Astrocyte of the hippocampus (primary cell): ENCODE results near the gene DCDC1.

Experiments
- DNase-seq: peaks from one replicate; pipeline ENCODE4 v3.0.0; 2011; ENCODE audit warnings: low read depth, low spot score

Gene DCDC1

GRCh38 chr11:30914143-30914762 is 455.3 kb downstream of the DCDC1 start:
- peak; percentile 84 for DNase-seq

DNA sequence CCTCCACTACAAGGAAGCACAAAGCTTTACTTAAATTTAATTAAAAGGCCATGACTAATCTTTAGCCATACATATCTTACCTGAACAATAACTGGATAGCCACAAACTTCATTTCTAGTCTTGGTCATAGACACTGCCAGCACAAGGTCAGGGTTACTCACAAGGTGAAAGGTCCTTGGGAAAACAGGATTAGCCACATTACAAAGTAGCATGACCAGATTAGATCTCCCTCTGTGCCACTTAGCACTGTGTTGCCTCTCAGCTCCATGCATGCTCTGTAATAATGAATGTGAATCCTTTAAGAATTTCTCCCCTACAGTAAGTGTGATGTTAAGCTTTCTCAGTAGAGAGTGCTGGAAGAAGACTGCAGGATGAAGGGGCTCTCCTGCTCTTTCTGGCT is 458.3 kb downstream of the DCDC1 start:
- no peak for DNase-seq

DNA sequence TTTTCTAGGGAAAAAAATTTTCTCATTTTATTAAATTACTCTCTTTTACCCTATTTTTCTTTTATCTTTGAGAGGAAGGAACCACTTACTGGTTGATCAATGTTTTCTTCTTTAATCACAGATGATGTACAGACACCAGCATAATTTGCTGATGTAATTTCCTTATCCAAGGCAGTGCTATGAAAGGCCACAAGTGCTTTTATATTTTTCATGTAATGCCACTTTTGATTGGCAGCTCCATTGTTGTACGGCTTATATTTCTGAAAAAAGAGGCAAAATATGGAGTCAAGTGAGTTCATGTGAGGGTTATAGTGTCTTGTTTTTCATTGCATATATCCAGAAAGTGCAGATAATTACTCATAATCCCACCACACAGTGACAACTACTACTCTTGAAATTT is 460.7 kb downstream of the DCDC1 start:
- DNase-seq, result no peak

DNA sequence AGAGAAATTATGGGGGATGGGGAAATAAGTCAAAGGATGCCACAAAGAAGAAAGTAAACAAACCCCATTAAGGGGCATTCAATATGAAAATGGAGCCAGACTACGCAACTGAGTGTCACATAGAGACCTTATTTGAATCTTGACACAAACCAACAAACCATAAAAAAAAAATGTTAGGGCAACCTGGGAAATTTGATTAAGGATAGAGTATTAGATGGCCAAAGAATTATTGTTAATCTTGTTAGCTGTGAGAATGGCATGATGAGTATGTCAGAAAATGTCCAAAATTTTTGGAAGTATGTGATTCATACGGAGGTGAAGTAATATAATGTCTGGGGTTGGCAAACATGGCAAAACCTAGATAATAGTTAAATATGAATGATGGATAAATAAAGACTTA is 461.3 kb downstream of the DCDC1 start:
- no peak for DNase-seq

DNA sequence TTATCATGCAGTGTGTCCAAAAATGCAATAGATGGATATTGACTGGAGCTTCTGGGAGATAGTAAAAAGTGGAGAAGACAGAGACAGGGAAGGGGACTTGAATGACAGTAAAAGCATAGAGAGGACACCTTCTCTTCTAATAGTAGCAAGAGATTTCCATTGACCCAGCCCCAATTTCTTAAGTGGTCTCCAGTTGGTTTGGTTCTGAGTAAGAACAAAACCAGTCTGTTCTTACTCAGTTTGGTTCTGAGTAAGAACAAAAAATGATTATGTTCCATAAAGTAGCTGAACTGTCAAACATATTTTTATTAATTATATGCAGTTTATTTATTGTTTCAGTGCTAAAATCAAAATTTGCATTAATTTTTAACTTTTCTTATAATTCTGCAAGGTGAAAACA is 466.6 kb downstream of the DCDC1 start:
- no peak for DNase-seq

DNA sequence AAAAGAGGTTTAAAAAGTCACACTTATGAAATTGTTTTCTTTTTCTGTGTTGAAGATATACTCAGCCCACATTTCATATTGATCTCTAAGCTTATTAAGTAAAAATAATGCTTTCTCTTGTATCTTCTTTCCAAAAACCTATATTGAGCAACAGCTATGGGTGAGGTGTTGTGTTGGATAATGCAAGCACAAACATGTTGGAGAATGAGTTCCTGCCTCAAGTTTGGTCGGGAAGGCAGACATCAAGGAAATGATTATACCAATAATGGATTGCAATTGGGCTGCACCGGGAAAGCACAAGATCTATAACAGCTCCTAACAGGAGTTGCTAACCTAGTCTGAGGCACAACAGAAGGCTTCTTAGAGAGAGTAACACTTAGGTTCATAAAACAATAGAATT is 474.5 kb downstream of the DCDC1 start:
- no peak for DNase-seq

GRCh38 chr11:30893318-30893717 is 476.2 kb downstream of the DCDC1 start:
- no peak for DNase-seq

- DNase-seq, result peak; percentile 72
These were observed 480.3 kb downstream of the DCDC1 start for GRCh38 chr11:30889143-30889794.

DNA sequence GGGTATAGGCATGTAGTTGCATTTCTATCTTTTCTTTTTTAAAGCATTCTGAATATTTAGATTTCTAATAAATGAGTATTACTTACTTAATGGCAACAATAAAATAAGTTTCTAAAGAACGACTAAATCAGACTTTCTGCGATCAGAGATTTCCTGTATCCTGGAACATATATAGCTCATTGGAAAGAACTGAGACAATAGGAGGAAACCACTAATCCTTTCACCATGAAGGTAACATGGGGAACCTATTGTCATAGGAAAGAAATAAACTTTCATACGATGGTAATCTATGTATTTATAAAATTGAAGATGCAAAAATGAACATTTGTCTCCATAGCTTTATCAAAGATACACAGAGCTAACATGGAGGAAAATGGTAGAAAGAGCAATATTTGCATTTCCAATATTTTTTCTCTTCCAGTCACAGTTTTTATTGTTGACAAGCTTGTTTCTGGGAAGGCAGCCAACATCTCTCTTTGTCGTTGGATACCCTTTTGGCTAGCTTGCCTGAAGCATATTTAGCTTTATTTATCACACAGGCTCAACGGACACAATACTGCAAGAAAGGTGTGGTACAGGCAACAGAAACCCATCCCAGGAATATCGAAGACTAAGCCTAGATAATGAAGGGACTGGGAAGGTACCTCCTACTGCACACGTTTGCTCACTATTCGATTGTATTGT is 490.1 kb downstream of the DCDC1 start:
- DNase-seq, result peak; percentile 73

GRCh38 chr11:30878400-30878799 is 491.1 kb downstream of the DCDC1 start:
- DNase-seq, result no peak

DNA sequence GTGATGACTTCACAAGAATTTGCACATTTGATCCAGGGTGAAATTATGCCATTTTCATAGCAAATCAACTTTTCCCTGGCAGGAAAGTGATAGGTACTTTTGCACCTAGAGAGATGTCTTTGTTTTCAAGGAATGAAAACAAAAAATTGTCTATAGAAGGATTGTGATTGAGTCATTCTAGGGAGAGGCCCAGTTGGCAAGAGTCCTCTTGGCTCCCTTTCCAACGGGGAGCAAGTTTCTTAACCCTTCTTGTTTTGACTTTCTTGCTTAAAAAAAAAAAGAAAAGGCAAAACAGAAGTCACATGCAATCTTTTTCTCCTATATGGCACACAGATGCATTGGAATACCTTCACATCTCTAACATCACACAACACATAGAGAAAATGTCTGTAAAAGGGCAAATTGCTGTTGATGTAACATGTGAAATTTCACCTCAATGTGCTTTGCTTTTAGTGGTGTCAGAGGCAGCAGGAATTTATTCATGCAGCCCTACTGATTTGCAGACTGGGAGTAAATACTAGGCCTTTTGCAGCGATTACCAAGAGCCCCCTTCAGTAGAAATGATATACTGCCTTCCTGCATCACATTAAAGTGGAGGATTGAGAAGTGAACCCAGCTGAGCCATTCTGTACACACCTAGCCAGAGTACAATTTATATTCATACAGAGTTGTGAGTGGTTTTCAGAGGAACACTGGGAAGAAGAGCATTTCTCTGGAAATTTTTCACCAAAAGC is 492.7 kb downstream of the DCDC1 start:
- DNase-seq, result peak; percentile 43

DNA sequence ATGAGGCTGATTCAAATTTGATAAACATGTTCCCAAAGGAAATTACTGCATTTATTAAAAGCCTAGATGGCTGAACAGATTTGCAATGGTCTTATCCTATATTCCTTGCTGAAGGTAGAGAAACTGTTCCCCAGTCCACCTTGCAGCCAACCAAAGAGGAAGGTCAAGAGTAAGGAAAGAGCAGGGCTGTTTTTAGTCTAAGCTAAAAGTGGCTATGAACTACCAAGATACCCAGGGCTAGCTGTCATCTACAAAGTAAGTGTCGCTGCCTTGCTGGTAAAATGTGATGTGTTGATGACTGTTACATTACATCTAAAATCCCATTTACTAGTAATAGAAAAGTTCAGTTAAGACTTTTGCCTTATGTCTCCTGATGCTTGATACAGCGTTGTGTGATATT is 493.3 kb downstream of the DCDC1 start:
- no peak for DNase-seq

DNA sequence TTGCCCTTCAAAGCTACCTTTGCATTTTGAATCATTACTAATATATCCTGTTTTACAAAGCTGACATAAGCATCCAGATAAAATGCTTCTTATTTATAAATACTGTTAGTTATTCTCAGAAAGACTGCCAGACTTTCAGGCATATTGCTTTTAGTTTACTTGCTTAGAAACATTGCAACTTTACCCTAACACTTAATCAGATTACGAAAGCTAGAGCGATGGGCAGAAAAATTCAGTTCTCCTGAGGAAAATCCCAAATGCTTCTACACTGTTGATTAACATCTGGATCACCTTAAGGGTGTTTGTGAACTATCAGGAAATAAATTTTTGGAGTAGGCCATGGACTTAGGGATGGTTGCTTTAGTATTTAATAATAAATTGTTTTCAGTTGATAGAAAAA is 493.7 kb downstream of the DCDC1 start:
- DNase-seq, result no peak

- no peak for DNase-seq
These were observed 495.5 kb downstream of the DCDC1 start for GRCh38 chr11:30873924-30874610.

DNA sequence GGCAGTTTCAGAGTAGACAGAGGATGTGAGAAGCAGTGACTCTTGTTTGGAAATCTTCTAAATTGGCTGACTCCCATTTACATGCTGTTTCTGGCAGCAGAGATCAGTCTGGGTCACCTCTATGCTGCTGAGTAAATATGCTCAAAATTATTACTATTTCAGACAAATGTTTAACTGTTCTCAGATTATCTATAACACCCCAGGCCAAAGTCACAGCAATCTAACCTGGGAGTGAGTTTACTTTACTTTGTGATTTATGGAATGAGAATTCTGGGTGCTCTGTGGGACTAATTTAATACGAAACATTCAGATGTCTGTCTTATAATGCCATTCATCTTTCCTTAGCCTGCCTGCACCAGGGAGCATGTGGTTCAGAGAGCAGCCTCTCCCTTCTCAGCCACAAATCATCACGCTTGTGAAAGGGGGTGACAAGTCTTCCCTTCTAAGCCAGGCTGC is 500.9 kb downstream of the DCDC1 start:
- DNase-seq, result no peak

GRCh38 chr11:30863209-30863608 is 506.3 kb downstream of the DCDC1 start:
- DNase-seq, result no peak

DNA sequence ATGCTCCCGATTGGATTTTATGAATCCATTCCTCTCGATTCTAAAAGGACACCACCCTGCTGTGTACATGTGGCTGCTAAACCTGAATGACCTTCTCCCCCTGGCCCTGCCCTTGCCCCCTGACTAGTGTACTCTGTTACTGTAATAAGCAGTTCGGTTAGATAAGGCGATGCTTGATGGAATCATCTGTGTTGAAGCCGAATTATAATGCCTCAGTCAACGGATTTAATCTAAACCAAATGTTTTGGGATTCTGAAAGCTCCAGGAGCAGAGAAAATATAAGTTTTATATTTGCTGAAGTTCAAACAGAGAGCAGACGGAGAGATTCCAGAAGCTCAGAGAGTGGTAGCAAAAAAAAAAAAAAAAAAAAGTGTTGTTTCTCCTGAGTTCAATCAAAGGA is 508.0 kb downstream of the DCDC1 start:
- no peak for DNase-seq

DNA sequence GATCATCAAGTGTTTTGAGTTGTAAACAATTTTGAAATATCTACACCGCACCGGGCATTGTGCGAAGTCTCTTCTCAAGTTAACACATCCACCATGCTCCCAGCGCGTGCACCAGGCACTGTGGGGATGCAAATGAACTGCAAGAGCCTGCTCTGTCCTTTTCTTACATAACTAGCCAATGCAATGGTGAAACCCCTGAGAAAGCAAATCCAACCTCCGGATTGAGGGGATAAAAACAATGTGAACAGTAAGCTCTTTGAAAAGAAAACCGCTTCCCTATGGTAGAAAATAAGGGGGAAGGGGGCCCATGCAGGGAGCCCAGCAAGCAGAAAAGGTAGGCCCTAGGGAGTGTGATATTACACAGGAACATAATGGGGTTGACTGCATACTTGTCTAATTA is 508.5 kb downstream of the DCDC1 start:
- no peak for DNase-seq

- DNase-seq, result no peak
These were observed 509.4 kb downstream of the DCDC1 start for GRCh38 chr11:30860146-30860545.

DNA sequence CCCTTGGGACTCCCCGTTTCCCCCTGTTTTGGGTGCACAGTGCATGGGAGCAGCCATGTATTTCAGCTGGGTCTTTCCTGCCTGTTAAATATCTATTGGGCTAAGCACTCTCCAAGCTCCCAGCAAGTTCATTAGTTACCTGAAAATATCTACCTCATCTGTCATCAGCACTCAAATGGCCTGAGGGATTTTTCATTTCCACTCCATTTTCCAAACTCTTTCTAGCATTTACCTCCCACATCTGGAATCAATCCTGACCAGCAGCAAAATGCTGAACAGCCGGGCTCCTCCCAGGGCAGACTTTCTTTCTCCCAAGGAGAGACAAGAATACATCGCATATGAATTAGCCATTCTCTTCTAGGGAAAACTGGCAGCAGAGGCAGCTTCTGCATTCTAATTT is 509.9 kb downstream of the DCDC1 start:
- DNase-seq, result no peak

GRCh38 chr11:30855383-30856006 is 514.0 kb downstream of the DCDC1 start:
- DNase-seq, result peak; percentile 39
